DOHH2 (cell line): ENCODE results near the gene SAMD7.

ENCODE experiments used
- H3F3A ChIP-seq: fragments of 200-600 bp; sonication (generic), shearing (Covaris generic); 2 replicates; pipeline ENCODE4 v1.6.0; 2016; ENCODE audit warnings: antibody characterized with exemption, mild to moderate bottlenecking; ENCODE audit not compliant: control insufficient read depth, insufficient read depth
- H3K27ac ChIP-seq: fragments of 200-600 bp; sonication (generic); 2 replicates; pipeline ENCODE4 v1.5.1; 2014; ENCODE audit warnings: low read depth, mild to moderate bottlenecking, low read length, moderate library complexity
- H3K27me3 ChIP-seq: fragments of 200-600 bp; sonication (generic); 2 replicates; pipeline ENCODE4 v1.6.1; 2014; ENCODE audit warnings: mild to moderate bottlenecking, low read length, mixed read lengths; ENCODE audit not compliant: control insufficient read depth
- H3K36me3 ChIP-seq: fragments of 200-600 bp; sonication (generic); 2 replicates; pipeline ENCODE4 v1.6.1; 2014; ENCODE audit warnings: mild to moderate bottlenecking, low read length, moderate library complexity, mixed read lengths; ENCODE audit not compliant: control insufficient read depth
- H3K4me1 ChIP-seq: fragments of 200-600 bp; sonication (generic); 2 replicates; pipeline ENCODE4 v1.6.1; 2014; ENCODE audit warnings: mild to moderate bottlenecking, low read length, mixed read lengths; ENCODE audit not compliant: control insufficient read depth
- H3K4me2 ChIP-seq: fragments of 200-600 bp; sonication (generic); 2 replicates; pipeline ENCODE4 v1.6.0; 2014; ENCODE audit warnings: mild to moderate bottlenecking, low read length, moderate library complexity
- H3K4me3 ChIP-seq: fragments of 200-600 bp; sonication (generic); 2 replicates; pipeline ENCODE4 v1.5.1; 2014; ENCODE audit warnings: mild to moderate bottlenecking, low read length, mixed read lengths
- H3K79me2 ChIP-seq: fragments of 200-600 bp; sonication (generic); 2 replicates; pipeline ENCODE4 v1.6.1; 2014; ENCODE audit warnings: mild to moderate bottlenecking, low read length, mixed read lengths; ENCODE audit not compliant: control insufficient read depth
- H3K9me2 ChIP-seq: fragments of 200-600 bp; sonication (generic); replicated peaks from 2 replicates; pipeline ENCODE4 v1.6.1; 2014; ENCODE audit warnings: mild to moderate bottlenecking, low read length, mixed read lengths; ENCODE audit not compliant: control insufficient read depth
- H3K9me3 ChIP-seq: fragments of 200-600 bp; sonication (generic); 2 replicates; pipeline ENCODE4 v1.6.1; 2014; ENCODE audit warnings: antibody characterized with exemption, low read length, mixed read lengths; ENCODE audit not compliant: control insufficient read depth, insufficient read depth
- H4K20me1 ChIP-seq: fragments of 200-600 bp; sonication (generic); 2 replicates; pipeline ENCODE4 v1.6.0; 2014; ENCODE audit warnings: low read depth, mild to moderate bottlenecking, antibody characterized with exemption, low read length, moderate library complexity; ENCODE audit not compliant: control insufficient read depth, insufficient read depth
- CTCF ChIP-seq: fragments of 200-600 bp; sonication (generic); IDR thresholded peaks from one replicate; pipeline ENCODE4 v1.5.1; 2014; ENCODE audit warnings: antibody characterized with exemption, mild to moderate bottlenecking, low read depth, low read length; ENCODE audit not compliant: poor library complexity, severe bottlenecking
- EZH2phosphoT487 ChIP-seq: fragments of 200-600 bp; sonication (generic); IDR thresholded peaks from 2 replicates; pipeline ENCODE4 v1.6.1; 2017; ENCODE audit warnings: borderline replicate concordance, mild to moderate bottlenecking, antibody characterized with exemption, low read length, moderate library complexity, mixed read lengths

SAMD7 gene

GRCh38 chr3:169907476-169907875, 3.9 kb upstream of the SAMD7 start:
- Histone ChIP-seq H3K4me2 (no peak overlapping the region), H3K79me2 (no peaks in the 10 kb centered on the region), H3K4me1 (no peaks in the 10 kb centered on the region), H3K4me3 (no peak overlapping the region), H3F3A (no peaks in the 10 kb centered on the region), H3K27ac (no peak overlapping the region), H3K27me3 (no peaks in the 10 kb centered on the region), H4K20me1 (no peaks in the 10 kb centered on the region), H3K9me3 (peaks cover 5% of the 10 kb centered on the region; the same call in 1 of the 2 replicates), H3K9me2 (no peaks in the 10 kb centered on the region), H3K36me3 (no peaks in the 10 kb centered on the region)
- TF ChIP-seq EZH2phosphoT487: no peak

GRCh38 chr3:169907944-169908343, 3.4 kb upstream of the SAMD7 start:
- H3K27ac ChIP-seq: no peak overlapping the region

GRCh38 chr3:169913323-169913722, 2.0 kb downstream of the SAMD7 start:
- Histone ChIP-seq H3K9me3 (no peaks in the 10 kb centered on the region), H3K27me3 (no peaks in the 10 kb centered on the region), H3F3A (no peaks in the 10 kb centered on the region), H3K79me2 (no peaks in the 10 kb centered on the region), H3K36me3 (no peaks in the 10 kb centered on the region), H4K20me1 (no peaks in the 10 kb centered on the region), H3K4me3 (no peak overlapping the region), H3K4me2 (no peak overlapping the region), H3K9me2 (no peaks in the 10 kb centered on the region), H3K27ac (no peak overlapping the region), H3K4me1 (peaks cover 3% of the 10 kb centered on the region; the same call in 1 of the 2 replicates)
- TF ChIP-seq CTCF (no peak), EZH2phosphoT487 (no peak)

More at GRCh38 chr3:169907944-169908343, 3.4 kb upstream of the SAMD7 start:
- H3F3A ChIP-seq: no peaks in the 10 kb centered on the region
- H4K20me1 ChIP-seq: no peaks in the 10 kb centered on the region
- no peak overlapping the region for H3K4me2 ChIP-seq
- H3K9me3 ChIP-seq: peaks cover 3% of the 10 kb centered on the region; the same call in 1 of the 2 replicates
- no peaks in the 10 kb centered on the region for H3K27me3 ChIP-seq
- no peak for TF ChIP-seq CTCF
- no peak for TF ChIP-seq EZH2phosphoT487
- no peaks in the 10 kb centered on the region for H3K9me2 ChIP-seq
- no peaks in the 10 kb centered on the region for H3K36me3 ChIP-seq
- H3K4me1 ChIP-seq: no peaks in the 10 kb centered on the region
- H3K4me3 ChIP-seq: no peak overlapping the region
- no peaks in the 10 kb centered on the region for H3K79me2 ChIP-seq

GRCh38 chr3:169914321-169914720, 2.9 kb downstream of the SAMD7 start:
- no peak overlapping the region for H3K4me2 ChIP-seq
- H3K27ac ChIP-seq: no peak overlapping the region
- no peaks in the 10 kb centered on the region for H3K9me3 ChIP-seq

More at GRCh38 chr3:169914321-169914720, 2.9 kb downstream of the SAMD7 start:
- no peaks in the 10 kb centered on the region for H3K27me3 ChIP-seq
- no peak overlapping the region for H3K4me3 ChIP-seq
- TF ChIP-seq CTCF (no peak), EZH2phosphoT487 (no peak)
- no peaks in the 10 kb centered on the region for H3K9me2 ChIP-seq
- no peaks in the 10 kb centered on the region for H3K36me3 ChIP-seq
- peaks cover 3% of the 10 kb centered on the region; the same call in 1 of the 2 replicates for H3K4me1 ChIP-seq
- H4K20me1 ChIP-seq: no peaks in the 10 kb centered on the region
- H3F3A ChIP-seq: no peaks in the 10 kb centered on the region
- H3K79me2 ChIP-seq: no peaks in the 10 kb centered on the region
